ENCODE data around the gene PPM1K.

The PPM1K gene

GRCh38 chr4:88230969-88231771 lies 53.2 kb downstream of the PPM1K start:
- no peak for TF ChIP-seq EZH2 (IDR thresholded peaks at IDR 0.05; ENCODE audit: borderline replicate concordance, low read length)
- no peak for TF ChIP-seq CTCF (IDR thresholded peaks at IDR 0.05; ENCODE audit: low read length)
- H3K36me3 ChIP-seq (ENCODE audit: insufficient read depth, low read length): no peaks in the 10 kb centered on the region; the same call in 1 of the 2 replicates
- H3K79me2 ChIP-seq (ENCODE audit: insufficient read depth, low read length): no peaks in the 10 kb centered on the region
- no peak overlapping the region for H3K4me2 ChIP-seq (ENCODE audit: low read length)
- H2AFZ ChIP-seq (ENCODE audit: low read length): no peak overlapping the region
- H3K27ac ChIP-seq (ENCODE audit: low read depth, low read length, poor library complexity, severe bottlenecking): no peak overlapping the region
- H3K9me3 ChIP-seq (ENCODE audit: low read length): no peaks in the 10 kb centered on the region
- no peaks in the 10 kb centered on the region for H3K27me3 ChIP-seq (ENCODE audit: insufficient read depth, low read length)
- H4K20me1 ChIP-seq (ENCODE audit: insufficient read depth, low read length): no peaks in the 10 kb centered on the region
- no peaks in the 10 kb centered on the region for H3K9me2 ChIP-seq (ENCODE audit: low read depth, low read length)
- peaks cover 3% of the 10 kb centered on the region for H3K4me1 ChIP-seq (ENCODE audit: insufficient read depth, low read length, severe bottlenecking)
- no peaks in the 10 kb centered on the region for H3F3A ChIP-seq (ENCODE audit: insufficient read depth, low read length)
- no peak overlapping the region for H3K9ac ChIP-seq (ENCODE audit: low read length)
- no peak overlapping the region for H3K4me3 ChIP-seq (ENCODE audit: low read depth, low read length, poor library complexity, severe bottlenecking)

GRCh38 chr4:88230461-88230891 lies 53.9 kb downstream of the PPM1K start:
- Histone ChIP-seq H3K79me2 (ENCODE audit: insufficient read depth, low read length) (no peaks in the 10 kb centered on the region), H3K36me3 (ENCODE audit: insufficient read depth, low read length) (no peaks in the 10 kb centered on the region; the same call in 1 of the 2 replicates), H3K4me2 (ENCODE audit: low read length) (no peak overlapping the region), H3K9me3 (ENCODE audit: low read length) (no peaks in the 10 kb centered on the region), H3K4me1 (ENCODE audit: insufficient read depth, low read length, severe bottlenecking) (peaks cover 3% of the 10 kb centered on the region), H3K27me3 (ENCODE audit: insufficient read depth, low read length) (no peaks in the 10 kb centered on the region), H3K27ac (ENCODE audit: low read depth, low read length, poor library complexity, severe bottlenecking) (no peak overlapping the region), H3F3A (ENCODE audit: insufficient read depth, low read length) (no peaks in the 10 kb centered on the region), H3K4me3 (ENCODE audit: low read depth, low read length, poor library complexity, severe bottlenecking) (no peak overlapping the region), H4K20me1 (ENCODE audit: insufficient read depth, low read length) (no peaks in the 10 kb centered on the region), H3K9ac (ENCODE audit: low read length) (no peak overlapping the region), H2AFZ (ENCODE audit: low read length) (no peak overlapping the region), H3K9me2 (ENCODE audit: low read depth, low read length) (no peaks in the 10 kb centered on the region)
- TF ChIP-seq CTCF (IDR thresholded peaks at IDR 0.05; ENCODE audit: low read length): no peak
- no peak for TF ChIP-seq EZH2 (IDR thresholded peaks at IDR 0.05; ENCODE audit: borderline replicate concordance, low read length)

GRCh38 chr4:88227734-88228133 lies 56.6 kb downstream of the PPM1K start:
- Histone ChIP-seq H3K4me3 (ENCODE audit: low read depth, low read length, poor library complexity, severe bottlenecking) (no peak overlapping the region), H3K9me2 (ENCODE audit: low read depth, low read length) (no peaks in the 10 kb centered on the region), H4K20me1 (ENCODE audit: insufficient read depth, low read length) (no peaks in the 10 kb centered on the region), H3K9ac (ENCODE audit: low read length) (no peak overlapping the region), H3F3A (ENCODE audit: insufficient read depth, low read length) (no peaks in the 10 kb centered on the region), H3K9me3 (ENCODE audit: low read length) (no peaks in the 10 kb centered on the region), H2AFZ (ENCODE audit: low read length) (no peak overlapping the region), H3K27ac (ENCODE audit: low read depth, low read length, poor library complexity, severe bottlenecking) (no peak overlapping the region), H3K4me2 (ENCODE audit: low read length) (no peak overlapping the region), H3K36me3 (ENCODE audit: insufficient read depth, low read length) (no peaks in the 10 kb centered on the region; the same call in 1 of the 2 replicates), H3K4me1 (ENCODE audit: insufficient read depth, low read length, severe bottlenecking) (peaks cover 3% of the 10 kb centered on the region), H3K27me3 (ENCODE audit: insufficient read depth, low read length) (0 out of 2 replicates have a peak, but pooled peaks cover 3% of the 10 kb centered on the region), H3K79me2 (ENCODE audit: insufficient read depth, low read length) (no peaks in the 10 kb centered on the region)
- no peak for TF ChIP-seq EZH2 (IDR thresholded peaks at IDR 0.05; ENCODE audit: borderline replicate concordance, low read length)
- TF ChIP-seq CTCF (IDR thresholded peaks at IDR 0.05; ENCODE audit: low read length): no peak
